Heart right ventricle (tissue), 16 donors: ENCODE measurements around the gene MGA. TPM values are rescaled to one million over a fixed set of nuclear protein-coding genes. Genes with fewer than 3 reads are reported as not detected.

ENCODE experiments used
- ATAC-seq, 8 donors: fragments of 200-7000 bp; cut with Tn5 transposase; one replicate each; pipeline ENCODE4 v1.9.1; 2020; ENCODE audit warnings: mild to moderate bottlenecking in 8 of 8, moderate library complexity in 8 of 8, moderate number of reproducible peaks in 1 of 8
- DNase-seq, 2 donors: peaks; one replicate each; pipeline ENCODE4 v3.0.0-alpha.2; 2020
- H3K27ac ChIP-seq, 10 donors: fragments of 200-600 bp; sonication (generic) in 2 of 10; one replicate each; pipeline versions ENCODE4 v1.5.0 to v1.8.0; 2020 to 2022; ENCODE audit warnings: mild to moderate bottlenecking in 3 of 10
- H3K27me3 ChIP-seq, 7 donors: fragments of 200-600 bp; one replicate each; pipeline ENCODE4 v1.8.0; 2021 to 2022; ENCODE audit warnings: mild to moderate bottlenecking in 2 of 7
- H3K36me3 ChIP-seq, 9 donors: fragments of 200-600 bp; sonication (generic) in 1 of 9; one replicate each; pipeline versions ENCODE4 v1.5.0 to v1.8.0; 2020 to 2022; ENCODE audit warnings: mild to moderate bottlenecking in 2 of 9
- H3K4me1 ChIP-seq, 9 donors: fragments of 200-600 bp; sonication (generic) in 1 of 9; one replicate each; pipeline versions ENCODE4 v1.5.0 to v1.8.0; 2020 to 2022; ENCODE audit warnings: mild to moderate bottlenecking in 4 of 9
- H3K4me3 ChIP-seq, 10 donors: fragments of 200-600 bp; sonication (generic) in 2 of 10; one replicate each; pipeline versions ENCODE4 v1.5.0 to v1.8.0; 2020 to 2022; ENCODE audit warnings: mild to moderate bottlenecking in 7 of 10, moderate library complexity in 2 of 10
- H3K9me3 ChIP-seq, 11 donors: fragments of 200-600 bp in 10 of 11; sonication (generic) in 2 of 11; one replicate each; pipeline versions ENCODE4 v1.5.0 to v1.8.0; 2013 to 2022; ENCODE audit warnings: mild to moderate bottlenecking in 2 of 11, control low read depth in 1 of 11, moderate library complexity in 1 of 11
- CTCF ChIP-seq, 9 donors: fragments of 200-600 bp; sonication (generic) in 2 of 9; IDR thresholded peaks; one replicate each; pipeline versions ENCODE4 v1.5.0 to v1.8.0; 2021 to 2022; ENCODE audit warnings: antibody characterized with exemption in 9 of 9, mild to moderate bottlenecking in 5 of 9, moderate library complexity in 1 of 9
- WGBS, 2 donors: extraction: QIAGEN DNeasy Blood & Tissue Kit; methylation state at CpG; one replicate each; pipeline ENCODE4 v1.1.7; 2013; ENCODE audit warnings: inconsistent platforms in 1 of 2; 5-methylcytosine and 5-hydroxymethylcytosine counted together
- intact Hi-C, 10 donors: fragments of 100-400 bp; cut with DNase I; formaldehyde crosslinking; loops; one replicate each; pipeline versions ENCODE4 v1.11.1 to v1.14.2; 2022
- polyA plus RNA-seq, 2 donors: library from polyadenylated mRNA; stranded (reverse); fragments of 200-250 nt; gene quantifications; one replicate each; pipeline ENCODE4 v1.2.3, GENCODE V29; 2013
- total RNA-seq, 10 donors: library from RNA; stranded (reverse); fragmentation: NEBNext Ultra II Directional in 3 of 10; extraction: Animal tissue kit (Norgen Biotek cat#: 25700) in 3 of 10; gene quantifications; one replicate each; pipeline versions ENCODE4 v1.2.1 to v1.2.4, GENCODE V29; 2021 to 2023
- donor health status: Arrhythmogenic right ventricular cardiomyopathy.
- donor health status: ischemic (EF 13 %, LVEDD 7.1; RV severe dilation, severe dysfunction).
- donor health status: healthy with polysubstance abuse.
- donor health status: DM: no; HTN: yes; CAD: no.
- donor health status: DM: no; HTN: no; CAD: no.
- donor health status: ischemic (EF 25% LVEDD 6.9; RV normal size, moderate dysfunction).
- donor health status: ischemic (EF 25% LVEDD 5.7; RV mildly dilated, moderate dysfunction).
- donor health status: healthy.
- donor health status: DM: yes; HTN: yes; CAD: no.
- donor health status: Ischemic cardiomyopathy.
- donor health status: ischemic (EF 35%, LVEDD 5.7; RV mildly dilated, moderate dysfunction).
- donor health status: nonischemic (EF 11% LVEDD 7.7; RV severe dilation, severe dysfunction).
- donor health status: DM: yes; HTN: yes; CAD: no.
- donor health status: PGD.
- donor health status: ischemic (EF 29% LVEDD 5.4; RV normal size, mild dysfunction).
- donor health status: nonischemic (EF 23%, LVEDD 6.1; RV moderate dilation, normal function).

The MGA gene
- total and polyA plus RNA-seq, 12 donors = 1.6 to 45.3 (median 34.4) TPM

GRCh38 chr15:41683955-41684354, 23.8 kb downstream of the MGA start:
- peaks cover 0 to 27% (median 0%) of the 10 kb centered on the region in 9 donors for H3K4me1 ChIP-seq
- TF ChIP-seq CTCF (IDR thresholded peaks at IDR 0.05) = no peak
- DNase-seq (no peak), ATAC-seq (no peak)
- peaks cover 0 to 7% (median 0%) of the 10 kb centered on the region in 11 donors for H3K9me3 ChIP-seq
- H3K36me3 ChIP-seq = peaks cover 0 to 6% (median 0%) of the 10 kb centered on the region in 9 donors
- H3K4me3 ChIP-seq = no peak overlapping the region
- H3K27me3 ChIP-seq = no peaks in the 10 kb centered on the region
- no peak overlapping the region for H3K27ac ChIP-seq
- intact Hi-C loops = no loop called here
- 84 to 88% methylated on average over 4 of the region's 4 CpGs for WGBS, 2 donors

GRCh38 chr15:41688671-41689070, 28.5 kb downstream of the MGA start:
- no peaks in the 10 kb centered on the region for H3K36me3 ChIP-seq
- intact Hi-C loops = no loop called here
- no peaks in the 10 kb centered on the region for H3K27me3 ChIP-seq
- ATAC-seq (no peak), DNase-seq (no peak)
- no peak overlapping the region for H3K27ac ChIP-seq
- H3K4me3 ChIP-seq = no peak overlapping the region
- 85% methylated on average over 2 of the region's 2 CpGs for WGBS, 2 donors
- peaks cover 0 to 46% (median 13%) of the 10 kb centered on the region in 9 donors for H3K4me1 ChIP-seq
- H3K9me3 ChIP-seq = no peaks in the 10 kb centered on the region
- TF ChIP-seq CTCF (IDR thresholded peaks at IDR 0.05) = no peak

GRCh38 chr15:41689083-41689482, 28.9 kb downstream of the MGA start:
- Histone ChIP-seq H3K4me3 (no peak overlapping the region), H3K27ac (no peak overlapping the region), H3K9me3 (no peaks in the 10 kb centered on the region), H3K36me3 (no peaks in the 10 kb centered on the region), H3K27me3 (no peaks in the 10 kb centered on the region), H3K4me1 (peaks cover 0 to 46% (median 13%) of the 10 kb centered on the region in 9 donors)
- intact Hi-C loops = no loop called here
- 92 to 100% methylated on average over 1 of the region's 1 CpG for WGBS, 2 donors
- DNase-seq (no peak), ATAC-seq (no peak)
- TF ChIP-seq CTCF (IDR thresholded peaks at IDR 0.05) = no peak

GRCh38 chr15:41689834-41690233, 29.6 kb downstream of the MGA start:
- H3K27ac ChIP-seq = no peak overlapping the region
- DNase-seq (no peak), ATAC-seq (no peak)
- no peaks in the 10 kb centered on the region for H3K36me3 ChIP-seq
- no peak overlapping the region for H3K4me3 ChIP-seq
- 94 to 96% methylated on average over 1 of the region's 1 CpG for WGBS, 2 donors
- no peaks in the 10 kb centered on the region for H3K27me3 ChIP-seq
- peaks cover 0 to 46% (median 13%) of the 10 kb centered on the region in 9 donors for H3K4me1 ChIP-seq
- intact Hi-C loops = loop anchor here in 1 of 10 donors (10.0 kb wide), 1 partner anchor 125 kb away; no protein-coding TSS in a partner anchor
- H3K9me3 ChIP-seq = no peaks in the 10 kb centered on the region
- TF ChIP-seq CTCF (IDR thresholded peaks at IDR 0.05) = no peak
